ENCODE data around the gene RBM33. TPM values are rescaled to one million over a fixed set of nuclear protein-coding genes. Genes with fewer than 3 reads are reported as not detected.

Gene RBM33
- total and polyA plus RNA-seq, 2 donors from 2014 or later: 9.8 to 78.7 TPM

DNA sequence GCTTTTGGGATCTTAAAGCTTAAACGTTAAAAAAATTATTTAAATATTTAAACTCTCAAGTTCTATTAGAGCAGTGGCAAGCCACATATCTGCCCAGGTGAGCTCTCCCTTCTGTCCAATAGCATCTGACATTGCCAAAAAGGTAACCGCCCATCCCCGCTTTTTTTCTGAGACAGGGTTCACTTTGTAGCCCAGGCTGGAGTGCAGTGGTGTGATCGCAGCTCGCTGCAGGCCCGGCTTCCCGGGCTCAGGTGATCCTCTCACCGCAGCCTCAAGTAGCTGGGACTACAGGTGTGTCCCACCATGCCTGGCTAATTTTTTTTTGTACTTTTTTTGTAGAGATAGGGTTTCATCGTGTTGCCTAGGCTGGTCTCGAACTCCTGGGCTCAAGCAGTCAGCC, 83.2 kb downstream of the RBM33 start:
- Histone ChIP-seq H3K9me3 (ENCODE audit: control insufficient read depth in 2 of 3, insufficient read depth in 1 of 3, low read length in 3 of 3) (no peaks in the 10 kb centered on the region), H3K27me3 (ENCODE audit: control insufficient read depth, insufficient read depth, low read length) (no peaks in the 10 kb centered on the region), H3K4me3 (ENCODE audit: low read length in 3 of 3) (no peak overlapping the region), H3K4me1 (ENCODE audit: control insufficient read depth in 2 of 3, insufficient read depth in 2 of 3, low read depth in 1 of 3, low read length in 3 of 3) (peaks cover 0 to 3% (median 0%) of the 10 kb centered on the region in 3 donors), H3K27ac (ENCODE audit: low read depth in 2 of 2, low read length in 2 of 2) (no peak overlapping the region), H3K9ac (ENCODE audit: low read length in 3 of 3) (no peak overlapping the region), H3K36me3 (ENCODE audit: control insufficient read depth in 2 of 3, insufficient read depth in 3 of 3, low read length in 3 of 3) (peaks cover 2 to 15% (median 10%) of the 10 kb centered on the region in 3 donors)
- FAIRE-seq: no peak
- TF ChIP-seq, protein P1, sequence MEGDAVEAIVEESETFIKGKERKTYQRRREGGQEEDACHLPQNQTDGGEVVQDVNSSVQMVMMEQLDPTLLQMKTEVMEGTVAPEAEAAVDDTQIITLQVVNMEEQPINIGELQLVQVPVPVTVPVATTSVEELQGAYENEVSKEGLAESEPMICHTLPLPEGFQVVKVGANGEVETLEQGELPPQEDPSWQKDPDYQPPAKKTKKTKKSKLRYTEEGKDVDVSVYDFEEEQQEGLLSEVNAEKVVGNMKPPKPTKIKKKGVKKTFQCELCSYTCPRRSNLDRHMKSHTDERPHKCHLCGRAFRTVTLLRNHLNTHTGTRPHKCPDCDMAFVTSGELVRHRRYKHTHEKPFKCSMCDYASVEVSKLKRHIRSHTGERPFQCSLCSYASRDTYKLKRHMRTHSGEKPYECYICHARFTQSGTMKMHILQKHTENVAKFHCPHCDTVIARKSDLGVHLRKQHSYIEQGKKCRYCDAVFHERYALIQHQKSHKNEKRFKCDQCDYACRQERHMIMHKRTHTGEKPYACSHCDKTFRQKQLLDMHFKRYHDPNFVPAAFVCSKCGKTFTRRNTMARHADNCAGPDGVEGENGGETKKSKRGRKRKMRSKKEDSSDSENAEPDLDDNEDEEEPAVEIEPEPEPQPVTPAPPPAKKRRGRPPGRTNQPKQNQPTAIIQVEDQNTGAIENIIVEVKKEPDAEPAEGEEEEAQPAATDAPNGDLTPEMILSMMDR (IDR thresholded peaks at IDR 0.05; ENCODE audit: borderline replicate concordance, extremely low read depth, insufficient read depth): no peak
- DNase-seq: no peak
- intact Hi-C loops (cut with DNase I): no loop called here

DNA sequence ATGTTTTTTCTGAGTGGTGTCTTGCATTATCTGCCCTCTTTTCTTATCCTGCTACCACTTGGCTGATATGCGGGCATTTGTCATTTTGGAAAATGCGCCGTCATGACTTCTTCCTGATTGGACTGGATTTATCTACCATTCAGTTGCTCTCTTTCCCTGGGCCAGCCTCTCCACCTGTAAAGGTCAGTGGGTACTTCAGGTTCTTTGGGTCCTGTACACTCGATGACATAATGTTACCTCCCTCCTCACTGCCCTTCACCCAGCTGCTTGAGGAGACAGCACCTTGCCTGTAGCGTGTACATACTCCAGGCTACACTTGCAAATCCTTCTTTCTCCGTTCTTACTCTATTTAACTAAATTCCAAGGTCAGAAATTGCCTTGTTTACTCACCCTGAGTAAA, 83.7 kb downstream of the RBM33 start:
- Histone ChIP-seq H3K27ac (ENCODE audit: low read depth in 2 of 2, low read length in 2 of 2) (no peak overlapping the region), H3K36me3 (ENCODE audit: control insufficient read depth in 2 of 3, insufficient read depth in 3 of 3, low read length in 3 of 3) (peaks cover 2 to 15% (median 8%) of the 10 kb centered on the region in 3 donors), H3K9ac (ENCODE audit: low read length in 3 of 3) (no peak overlapping the region), H3K9me3 (ENCODE audit: control insufficient read depth in 2 of 3, insufficient read depth in 1 of 3, low read length in 3 of 3) (no peaks in the 10 kb centered on the region), H3K4me3 (ENCODE audit: low read length in 3 of 3) (no peak overlapping the region), H3K27me3 (ENCODE audit: control insufficient read depth, insufficient read depth, low read length) (no peaks in the 10 kb centered on the region), H3K4me1 (ENCODE audit: control insufficient read depth in 2 of 3, insufficient read depth in 2 of 3, low read depth in 1 of 3, low read length in 3 of 3) (peaks cover 0 to 3% (median 0%) of the 10 kb centered on the region in 3 donors)
- no peak for DNase-seq
- intact Hi-C loops (cut with DNase I): no loop called here
- TF ChIP-seq, protein P1 (IDR thresholded peaks at IDR 0.05; ENCODE audit: borderline replicate concordance, extremely low read depth, insufficient read depth): no peak
- FAIRE-seq: no peak

DNA sequence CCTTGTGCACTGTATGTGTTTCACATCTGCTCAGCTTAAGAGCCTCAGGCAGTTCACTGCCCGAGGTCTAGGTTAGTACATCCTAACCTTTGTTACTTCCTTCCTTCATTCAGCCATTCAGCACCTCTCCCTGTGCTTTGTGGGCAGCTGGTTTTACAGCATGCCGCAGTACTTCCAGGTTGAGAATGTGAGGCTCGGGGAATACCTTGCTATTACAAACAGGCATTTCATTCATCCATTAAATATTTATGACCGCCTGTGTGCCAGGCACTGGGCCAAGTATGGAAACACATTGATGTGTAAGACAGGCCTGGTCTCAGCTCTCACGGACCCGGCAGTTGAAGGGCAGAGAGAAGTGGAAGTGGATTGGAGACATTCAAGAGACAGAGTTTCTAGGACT, 85.4 kb downstream of the RBM33 start:
- Histone ChIP-seq H3K9me3 (ENCODE audit: control insufficient read depth in 2 of 3, insufficient read depth in 1 of 3, low read length in 3 of 3) (no peaks in the 10 kb centered on the region), H3K27ac (ENCODE audit: low read depth in 2 of 2, low read length in 2 of 2) (no peak overlapping the region), H3K4me1 (ENCODE audit: control insufficient read depth in 2 of 3, insufficient read depth in 2 of 3, low read depth in 1 of 3, low read length in 3 of 3) (peaks cover 0 to 3% (median 0%) of the 10 kb centered on the region in 3 donors), H3K27me3 (ENCODE audit: control insufficient read depth, insufficient read depth, low read length) (no peaks in the 10 kb centered on the region), H3K36me3 (ENCODE audit: control insufficient read depth in 2 of 3, insufficient read depth in 3 of 3, low read length in 3 of 3) (peaks cover 0 to 15% (median 4%) of the 10 kb centered on the region in 3 donors), H3K4me3 (ENCODE audit: low read length in 3 of 3) (no peak overlapping the region), H3K9ac (ENCODE audit: low read length in 3 of 3) (no peak overlapping the region)
- FAIRE-seq: no peak
- peak in 3 of 5 donors; percentile 7 to 79 (median 17) for DNase-seq
- intact Hi-C loops (cut with DNase I): no loop called here
- TF ChIP-seq, protein P1 (IDR thresholded peaks at IDR 0.05; ENCODE audit: borderline replicate concordance, extremely low read depth, insufficient read depth): no peak

DNA sequence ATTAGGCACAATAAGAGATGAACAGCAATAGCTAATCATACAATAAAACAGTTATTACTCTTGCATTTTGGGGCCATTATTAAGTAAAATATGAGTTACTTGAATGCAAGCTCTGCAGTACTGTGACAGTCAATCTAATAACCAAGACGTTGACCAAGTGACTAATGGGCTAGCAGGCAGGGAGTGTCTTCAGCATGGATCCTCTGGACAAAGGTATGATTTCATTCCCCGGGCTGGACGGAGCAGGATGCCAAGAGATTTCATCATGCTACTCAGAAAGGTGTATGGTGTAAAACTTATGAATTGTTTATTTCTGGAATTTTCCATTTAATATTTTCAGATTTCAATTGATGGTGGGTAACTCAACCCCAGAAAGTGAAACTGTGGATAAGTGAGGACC, 86.9 kb downstream of the RBM33 start:
- Histone ChIP-seq H3K36me3 (ENCODE audit: control insufficient read depth in 2 of 3, insufficient read depth in 3 of 3, low read length in 3 of 3) (peaks cover 0 to 15% (median 4%) of the 10 kb centered on the region in 3 donors), H3K9ac (ENCODE audit: low read length in 3 of 3) (no peak overlapping the region), H3K9me3 (ENCODE audit: control insufficient read depth in 2 of 3, insufficient read depth in 1 of 3, low read length in 3 of 3) (no peaks in the 10 kb centered on the region), H3K27ac (ENCODE audit: low read depth in 2 of 2, low read length in 2 of 2) (no peak overlapping the region), H3K4me3 (ENCODE audit: low read length in 3 of 3) (no peak overlapping the region), H3K27me3 (ENCODE audit: control insufficient read depth, insufficient read depth, low read length) (no peaks in the 10 kb centered on the region), H3K4me1 (ENCODE audit: control insufficient read depth in 2 of 3, insufficient read depth in 2 of 3, low read depth in 1 of 3, low read length in 3 of 3) (peaks cover 0 to 3% (median 0%) of the 10 kb centered on the region in 3 donors)
- DNase-seq (no peak), FAIRE-seq (no peak)
- TF ChIP-seq, protein P1 (IDR thresholded peaks at IDR 0.05; ENCODE audit: borderline replicate concordance, extremely low read depth, insufficient read depth): no peak
- intact Hi-C loops (cut with DNase I): no loop called here
